ENCODE data around the gene DUSP19. TPM values are rescaled to one million over a fixed set of nuclear protein-coding genes. Genes with fewer than 3 reads are reported as not detected.

Gene DUSP19, protein sequence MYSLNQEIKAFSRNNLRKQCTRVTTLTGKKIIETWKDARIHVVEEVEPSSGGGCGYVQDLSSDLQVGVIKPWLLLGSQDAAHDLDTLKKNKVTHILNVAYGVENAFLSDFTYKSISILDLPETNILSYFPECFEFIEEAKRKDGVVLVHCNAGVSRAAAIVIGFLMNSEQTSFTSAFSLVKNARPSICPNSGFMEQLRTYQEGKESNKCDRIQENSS
- total RNA-seq = 0.88 and 2.9 TPM in 2 replicates

DNA sequence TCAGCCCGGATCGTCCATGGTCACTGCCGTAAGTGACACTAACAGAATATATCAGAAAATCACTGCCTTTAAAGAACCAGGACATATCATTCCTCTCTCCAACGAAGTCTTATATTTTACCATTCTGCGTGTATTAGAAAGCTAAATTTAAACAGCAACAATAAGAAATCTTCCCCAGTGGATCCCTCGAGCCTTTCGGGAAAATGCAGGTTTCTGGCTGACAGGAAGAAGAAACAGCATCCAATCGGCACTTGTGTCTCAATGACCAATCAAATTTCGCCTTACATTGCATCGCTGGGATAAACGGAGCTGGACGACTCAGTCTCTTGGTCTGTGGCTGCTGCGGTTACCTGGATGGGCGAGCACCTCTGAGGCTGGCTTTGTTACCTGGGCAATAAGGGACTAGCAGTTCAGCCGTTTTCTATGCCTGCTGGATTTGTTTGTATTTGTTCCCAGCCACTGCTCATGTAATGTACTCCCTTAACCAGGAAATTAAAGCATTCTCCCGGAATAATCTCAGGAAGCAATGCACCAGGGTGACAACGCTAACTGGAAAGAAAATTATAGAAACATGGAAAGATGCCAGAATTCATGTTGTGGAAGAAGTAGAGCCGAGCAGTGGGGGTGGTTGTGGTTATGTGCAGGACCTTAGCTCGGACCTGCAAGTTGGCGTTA lies at the start of gene DUSP19:
DUSP19 (plus strand) TSS at position 284 of the 675 bp plus-strand sequence; CDS start at position 471, 187 bp downstream.

DNA sequence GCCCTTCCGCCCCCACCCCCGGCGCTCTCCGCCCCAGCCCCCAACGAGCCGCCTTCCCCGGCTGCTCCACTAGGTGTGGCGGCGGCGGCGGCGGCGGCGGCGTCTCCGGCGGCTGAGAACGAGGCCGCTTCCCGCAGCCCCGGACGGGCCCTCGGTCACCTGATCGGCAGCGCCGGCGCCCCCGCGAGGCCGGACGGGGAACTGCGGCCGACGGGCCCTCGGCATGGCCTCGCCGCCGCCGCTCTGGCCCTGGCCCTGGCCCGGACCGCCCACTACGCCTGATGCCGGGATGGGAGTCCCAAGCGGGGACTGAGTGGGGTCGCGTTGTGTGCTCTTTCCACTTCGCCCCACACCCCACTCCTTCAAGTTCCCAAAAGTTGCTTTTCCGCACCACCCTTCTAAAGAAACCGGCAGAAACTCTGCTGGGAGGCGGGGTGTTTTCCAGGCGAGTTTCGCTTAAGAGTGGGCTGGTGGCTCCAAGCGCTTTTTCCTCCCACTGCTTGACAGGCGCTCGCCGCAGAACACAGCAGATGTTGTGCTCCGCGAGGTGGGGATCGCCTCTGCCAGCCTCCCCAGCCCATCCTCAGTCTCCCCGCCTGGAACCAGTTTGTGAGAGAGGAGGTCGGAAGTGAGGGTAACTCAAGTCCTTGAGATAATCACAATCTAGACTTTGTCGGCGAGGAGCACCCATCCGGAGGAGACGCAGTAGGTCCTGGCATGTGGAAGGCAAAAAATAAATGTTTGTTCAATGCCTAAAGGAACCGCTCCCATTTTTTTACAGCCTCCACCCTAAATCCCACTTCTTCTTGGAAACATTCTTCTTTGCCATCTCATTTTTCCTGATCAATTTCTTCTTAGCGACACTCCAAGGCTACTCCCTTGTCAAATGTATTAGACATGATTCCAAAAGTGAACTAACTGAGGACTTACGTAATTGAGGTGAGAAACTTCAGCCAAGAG lies 39.9 kb upstream of the DUSP19 start, which contains the start of gene NCKAP1:
NCKAP1 (minus strand) TSS at position 117 of the 960 bp plus-strand sequence. CDS start 358 bp downstream, outside the sequence.

DNA sequence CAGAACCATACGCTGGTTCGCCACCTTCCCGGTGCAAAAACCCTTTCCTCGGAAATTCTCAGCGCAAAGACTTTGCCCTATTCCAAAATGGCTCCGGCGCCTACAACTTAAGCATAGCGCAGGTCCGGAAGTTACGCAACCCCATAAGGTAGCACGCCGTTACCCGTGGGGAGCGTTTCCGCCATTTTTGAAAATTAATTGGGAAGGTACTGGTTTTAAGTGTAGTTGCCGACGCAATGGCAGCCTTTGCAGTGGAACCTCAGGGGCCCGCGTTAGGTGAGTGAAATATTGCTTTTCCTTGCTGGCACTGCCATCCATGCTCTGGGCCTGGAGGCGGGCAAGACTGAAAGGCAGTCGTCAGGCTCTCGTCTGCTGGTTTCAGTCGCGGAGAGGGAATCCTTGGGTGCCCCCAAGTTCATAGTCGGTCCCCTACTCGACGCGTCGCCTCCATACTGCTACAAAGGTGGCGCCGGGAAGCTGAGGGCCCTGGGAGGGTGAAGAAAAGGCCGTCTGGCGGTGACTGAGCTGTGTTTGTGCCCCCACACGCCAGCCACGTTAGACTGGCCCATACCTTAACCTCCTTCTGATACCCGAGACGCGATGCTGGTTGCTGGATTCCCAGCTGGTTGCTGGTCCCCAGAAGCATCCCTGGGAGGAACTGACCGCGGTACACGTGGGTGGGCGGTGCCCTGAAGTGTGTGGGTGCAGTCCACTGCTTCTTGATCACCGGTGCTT lies 45.8 kb downstream of the DUSP19 start, which contains the start of gene NUP35:
NUP35 (plus strand) TSS at position 222 of the 735 bp plus-strand sequence; CDS start at position 237, 15 bp downstream.

Small RNA genes lying within 50 kb of the gene (small RNA-seq; reads per million reads assigned to genes)
- not detected for gene RF00599 (ENCODE audit: low replicate concordance)

Other genes starting within 250 kb of the DUSP19 start
- 0.14 and 0.66 TPM in 2 replicates for gene FRZB, start 212.1 kb upstream of the DUSP19 start, total RNA-seq
- 111 and 185 TPM in 2 replicates for gene NCKAP1, start 40.3 kb upstream of the DUSP19 start, total RNA-seq
- 5.0 and 23.2 TPM in 2 replicates for gene NUP35, start 45.7 kb downstream of the DUSP19 start, total RNA-seq